HT1080 (cell line): ENCODE data around the gene STAC3. TPM values are rescaled to one million over a fixed set of nuclear protein-coding genes. Genes with fewer than 3 reads are reported as not detected.

Experiments used
- DNase-seq: peaks from one replicate; pipeline ENCODE4 v3.0.0-alpha.2; 2015; ENCODE audit warnings: low read depth
- total RNA-seq: library from RNA; depleted of rRNA; stranded (reverse); fragments of >200 nt; shearing (Covaris generic); gene quantifications from 2 replicates; pipeline ENCODE4 v1.2.3, GENCODE V29; 2014

Gene STAC3
- total RNA-seq, 1 experiment from 2014 or later = 0.27 TPM

- DNase-seq = no peak
Measured at GRCh38 chr12:57211791-57212700, 38.9 kb downstream of the STAC3 start.

- no peak for DNase-seq
Measured at GRCh38 chr12:57210926-57211692, 39.9 kb downstream of the STAC3 start.

GRCh38 chr12:57210461-57210860 lies 40.5 kb downstream of the STAC3 start:
- no peak for DNase-seq

DNA sequence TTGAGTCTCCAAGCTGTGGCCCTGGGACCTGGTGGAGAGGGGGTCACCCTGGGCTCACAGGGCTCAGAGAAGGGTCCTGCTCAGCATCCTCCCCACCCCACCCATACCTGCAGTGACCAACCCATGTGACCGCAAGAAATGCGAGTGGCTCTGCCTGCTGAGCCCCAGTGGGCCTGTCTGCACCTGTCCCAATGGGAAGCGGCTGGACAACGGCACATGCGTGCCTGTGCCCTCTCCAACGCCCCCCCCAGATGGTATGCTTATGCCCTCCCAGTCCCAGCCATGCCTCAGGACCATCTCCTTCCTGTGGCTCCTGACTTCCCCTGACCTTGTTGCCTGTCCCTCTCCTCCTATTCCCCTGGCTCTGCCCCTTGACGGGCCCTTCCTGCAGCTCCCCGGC lies 41.1 kb downstream of the STAC3 start:
- no peak for DNase-seq

DNA sequence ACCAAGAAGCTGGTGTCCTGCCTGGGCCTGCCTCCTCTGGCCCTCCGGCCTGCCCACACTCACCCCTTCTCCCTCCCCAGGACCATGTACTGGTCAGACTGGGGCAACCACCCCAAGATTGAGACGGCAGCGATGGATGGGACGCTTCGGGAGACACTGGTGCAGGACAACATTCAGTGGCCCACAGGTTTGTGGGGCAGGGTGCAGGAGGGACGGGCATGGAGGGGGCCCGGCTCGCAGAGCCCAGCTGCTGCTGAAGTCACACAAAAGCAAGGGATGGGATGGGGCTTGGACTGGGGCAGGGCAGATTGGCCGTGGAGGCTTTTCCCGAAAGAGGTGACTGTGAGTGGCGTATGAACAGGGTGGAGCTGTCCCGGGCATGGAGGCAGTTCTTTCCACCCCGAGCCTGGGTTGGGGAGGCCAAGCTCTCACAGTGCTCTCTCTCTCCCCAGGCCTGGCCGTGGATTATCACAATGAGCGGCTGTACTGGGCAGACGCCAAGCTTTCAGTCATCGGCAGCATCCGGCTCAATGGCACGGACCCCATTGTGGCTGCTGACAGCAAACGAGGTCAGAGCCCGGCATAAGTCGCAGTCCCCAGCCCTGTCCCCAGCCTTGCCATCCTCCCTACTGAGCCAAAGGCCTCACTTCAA lies 42.2 kb downstream of the STAC3 start:
- no peak for DNase-seq

DNA sequence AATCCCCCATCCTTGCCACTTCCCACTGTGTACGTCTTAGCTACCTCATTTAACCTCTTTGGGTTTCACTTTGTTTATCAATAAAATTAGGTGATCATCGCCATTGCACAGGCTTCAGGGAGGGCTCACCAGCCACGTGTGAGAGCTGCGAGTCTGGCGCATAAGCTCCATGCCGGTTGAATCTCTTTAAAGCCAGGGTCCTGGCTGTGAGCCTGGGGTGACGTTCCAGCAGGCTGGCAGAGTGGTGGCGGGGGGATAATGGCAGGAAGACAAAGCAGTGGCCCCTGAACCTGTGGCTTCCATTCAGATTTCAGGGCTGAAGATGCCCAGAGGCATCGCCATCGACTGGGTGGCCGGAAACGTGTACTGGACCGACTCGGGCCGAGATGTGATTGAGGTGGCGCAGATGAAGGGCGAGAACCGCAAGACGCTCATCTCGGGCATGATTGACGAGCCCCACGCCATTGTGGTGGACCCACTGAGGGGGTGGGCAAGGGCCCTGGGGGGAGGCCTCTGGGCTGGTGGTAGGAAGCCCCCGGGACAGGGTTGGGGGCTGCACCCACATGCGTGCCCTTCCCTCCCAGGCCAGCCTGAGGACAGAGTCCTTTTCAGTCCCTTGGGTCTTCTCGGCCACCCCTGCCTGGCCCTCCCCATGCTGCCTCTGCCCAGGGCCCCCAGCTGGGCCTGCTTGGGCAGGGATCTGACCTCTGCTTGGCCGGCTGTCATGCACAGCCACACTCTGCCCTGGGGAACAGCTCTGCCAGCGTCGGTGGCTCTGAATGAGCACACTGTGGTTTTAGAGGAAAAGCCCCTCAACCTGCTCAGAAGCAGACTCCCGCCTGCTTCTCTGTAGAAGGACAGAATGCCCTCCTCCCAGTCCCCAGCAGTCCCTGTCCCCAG lies 43.0 kb downstream of the STAC3 start:
- DNase-seq = no peak

GRCh38 chr12:57205931-57206330 lies 45.1 kb downstream of the STAC3 start:
- DNase-seq = no peak

- DNase-seq = no peak
Measured at GRCh38 chr12:57205186-57205585, 45.8 kb downstream of the STAC3 start.

- DNase-seq = no peak
Measured at GRCh38 chr12:57204454-57204853, 46.5 kb downstream of the STAC3 start.

GRCh38 chr12:57203791-57204190 lies 47.2 kb downstream of the STAC3 start:
- DNase-seq = no peak

- no peak for DNase-seq
Measured at GRCh38 chr12:57203201-57203600, 47.8 kb downstream of the STAC3 start.

GRCh38 chr12:57202321-57202720 lies 48.7 kb downstream of the STAC3 start:
- no peak for DNase-seq

- no peak for DNase-seq
Measured at GRCh38 chr12:57201631-57202030, 49.4 kb downstream of the STAC3 start.

DNA sequence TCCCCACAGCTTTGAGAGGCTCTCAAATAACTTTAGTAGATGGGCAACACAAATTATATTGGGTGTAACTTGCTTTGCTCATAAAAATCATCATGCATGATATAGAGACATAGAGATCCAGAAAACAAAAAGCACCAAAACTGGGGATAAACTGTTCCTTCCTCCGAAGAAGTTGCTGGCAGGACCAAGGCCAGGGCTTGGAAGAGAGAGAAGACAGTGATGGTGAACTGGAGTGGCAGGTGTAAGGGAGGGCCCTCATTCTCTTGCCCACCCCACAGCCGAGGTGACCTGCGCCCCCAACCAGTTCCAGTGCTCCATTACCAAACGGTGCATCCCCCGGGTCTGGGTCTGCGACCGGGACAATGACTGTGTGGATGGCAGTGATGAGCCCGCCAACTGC lies 49.8 kb downstream of the STAC3 start:
- DNase-seq = no peak

DNA sequence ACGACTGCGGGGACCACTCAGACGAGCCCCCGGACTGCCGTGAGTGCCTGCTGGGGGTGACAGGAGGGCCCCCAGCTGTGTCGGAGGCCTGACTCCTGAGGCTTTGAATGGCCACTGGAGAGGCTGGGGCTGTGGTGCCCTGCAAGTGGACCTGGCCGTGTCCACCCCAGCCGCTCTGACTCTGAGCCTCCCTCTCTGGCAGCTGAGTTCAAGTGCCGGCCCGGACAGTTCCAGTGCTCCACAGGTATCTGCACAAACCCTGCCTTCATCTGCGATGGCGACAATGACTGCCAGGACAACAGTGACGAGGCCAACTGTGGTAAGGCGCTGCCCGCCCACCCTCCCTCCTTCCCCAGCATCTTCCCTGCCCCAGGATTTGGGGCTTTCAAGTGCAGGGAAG lies 50.5 kb downstream of the STAC3 start:
- DNase-seq = no peak

- DNase-seq = no peak
Measured at GRCh38 chr12:57199191-57199590, 51.8 kb downstream of the STAC3 start.

DNA sequence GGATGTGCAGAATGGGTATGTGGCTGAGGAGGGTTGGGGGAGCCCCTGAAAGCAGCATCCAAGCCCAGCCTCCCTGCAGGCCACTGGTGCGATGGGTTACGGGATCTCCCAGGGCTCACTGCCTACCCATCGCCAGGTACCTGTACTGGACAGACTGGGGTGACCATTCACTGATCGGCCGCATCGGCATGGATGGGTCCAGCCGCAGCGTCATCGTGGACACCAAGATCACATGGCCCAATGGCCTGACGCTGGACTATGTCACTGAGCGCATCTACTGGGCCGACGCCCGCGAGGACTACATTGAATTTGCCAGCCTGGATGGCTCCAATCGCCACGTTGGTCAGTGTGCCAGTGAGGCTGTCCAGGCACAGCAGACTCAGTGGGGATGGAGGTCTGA lies 52.7 kb downstream of the STAC3 start:
- DNase-seq = no peak

DNA sequence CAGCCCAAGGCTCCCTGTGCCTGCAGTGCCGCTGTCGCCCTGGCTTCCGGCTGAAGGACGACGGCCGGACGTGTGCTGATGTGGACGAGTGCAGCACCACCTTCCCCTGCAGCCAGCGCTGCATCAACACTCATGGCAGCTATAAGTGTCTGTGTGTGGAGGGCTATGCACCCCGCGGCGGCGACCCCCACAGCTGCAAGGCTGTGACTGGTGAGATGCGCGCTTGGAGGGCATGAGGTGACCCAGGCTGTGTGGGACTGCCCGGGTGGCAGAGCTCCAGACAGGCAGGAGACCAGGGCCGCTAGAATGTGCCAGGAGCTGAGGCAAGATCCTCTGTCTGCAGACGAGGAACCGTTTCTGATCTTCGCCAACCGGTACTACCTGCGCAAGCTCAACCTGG lies 54.0 kb downstream of the STAC3 start:
- DNase-seq = no peak

GRCh38 chr12:57196439-57196838 lies 54.5 kb downstream of the STAC3 start:
- DNase-seq = no peak

DNA sequence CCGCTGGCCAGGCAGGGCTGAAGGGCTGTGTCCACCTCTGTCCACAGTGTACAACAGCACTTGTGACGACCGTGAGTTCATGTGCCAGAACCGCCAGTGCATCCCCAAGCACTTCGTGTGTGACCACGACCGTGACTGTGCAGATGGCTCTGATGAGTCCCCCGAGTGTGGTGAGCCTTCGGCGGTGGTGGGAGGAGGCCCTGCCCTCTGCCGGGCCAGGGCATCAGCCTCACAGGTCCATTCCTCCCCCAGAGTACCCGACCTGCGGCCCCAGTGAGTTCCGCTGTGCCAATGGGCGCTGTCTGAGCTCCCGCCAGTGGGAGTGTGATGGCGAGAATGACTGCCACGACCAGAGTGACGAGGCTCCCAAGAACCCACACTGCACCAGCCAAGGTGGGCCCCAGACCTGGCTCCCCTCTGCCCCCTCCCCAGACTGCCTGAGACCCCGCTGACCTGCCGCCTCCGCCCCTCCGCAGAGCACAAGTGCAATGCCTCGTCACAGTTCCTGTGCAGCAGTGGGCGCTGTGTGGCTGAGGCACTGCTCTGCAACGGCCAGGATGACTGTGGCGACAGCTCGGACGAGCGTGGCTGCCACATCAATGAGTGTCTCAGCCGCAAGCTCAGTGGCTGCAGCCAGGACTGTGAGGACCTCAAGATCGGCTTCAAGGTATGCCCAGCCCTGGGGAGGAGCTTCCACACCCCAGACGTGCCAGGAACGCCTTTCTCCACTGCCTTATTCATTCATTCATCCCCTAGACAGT lies 55.2 kb downstream of the STAC3 start:
- DNase-seq = no peak
